AG10803 (cell line): ENCODE measurements around the gene FAM169A.
"Not testable (repeated sequence)": the region's sequence is repeated elsewhere in the genome, so short reads cannot be mapped to it uniquely, and the experiment has no call there.

Experiments used
- DNase-seq: peaks from one replicate; pipeline ENCODE4 v3.0.0; 2010; ENCODE audit warnings: low read depth
- H3K4me3 ChIP-seq: 2 replicates; pipeline ENCODE4 v1.5.1; 2011; ENCODE audit warnings: mild to moderate bottlenecking, low read length, control low read depth
- CTCF ChIP-seq: conservative IDR thresholded peaks from 2 replicates; pipeline ENCODE4 v1.5.1; 2011; ENCODE audit warnings: mild to moderate bottlenecking, low read length, control low read depth, inconsistent platforms

The FAM169A gene

GRCh38 chr5:74894351-74894750 is 28.2 kb upstream of the FAM169A start:
- no peak for TF ChIP-seq CTCF
- no peak for DNase-seq
- no peak overlapping the region for H3K4me3 ChIP-seq

- no peak for DNase-seq
- TF ChIP-seq CTCF, result no peak
- H3K4me3 ChIP-seq, result no peak overlapping the region
Observed at GRCh38 chr5:74892921-74893320, 26.7 kb upstream of the FAM169A start.

- TF ChIP-seq CTCF, result no peak
- DNase-seq, result no peak
Observed at GRCh38 chr5:74889523-74890105, 23.4 kb upstream of the FAM169A start.

GRCh38 chr5:74888117-74888516 is 21.9 kb upstream of the FAM169A start:
- no peak for DNase-seq
- no peak for TF ChIP-seq CTCF
- H3K4me3 ChIP-seq, result no peak overlapping the region

More at GRCh38 chr5:74889523-74890105, 23.4 kb upstream of the FAM169A start:
- no peak overlapping the region for H3K4me3 ChIP-seq

- TF ChIP-seq CTCF, result no peak
- DNase-seq, result no peak
- H3K4me3 ChIP-seq, result no peak overlapping the region
Observed at GRCh38 chr5:74885170-74885569, 19.0 kb upstream of the FAM169A start.

- not testable (repeated sequence) for H3K4me3 ChIP-seq, DNase-seq
Observed at GRCh38 chr5:74882379-74883134, 16.4 kb upstream of the FAM169A start.

GRCh38 chr5:74877624-74878304 is 11.6 kb upstream of the FAM169A start:
- TF ChIP-seq CTCF, result no peak
- H3K4me3 ChIP-seq, result no peak overlapping the region
- no peak for DNase-seq
